HepG2 (cell line): ENCODE results near the gene ZBTB37. TPM values are rescaled to one million over a fixed set of nuclear protein-coding genes. Genes with fewer than 3 reads are reported as not detected.

Source experiments
- PAF1 ChIP-seq: IDR thresholded peaks from 2 replicates; pipeline ENCODE4 v1.6.1; 2016; ENCODE audit warnings: missing genetic modification reagents, missing compliant biosample characterization
- ZNF629 ChIP-seq: sonication (generic); formaldehyde crosslinking; conservative IDR thresholded peaks from 2 replicates; pipeline ENCODE4 v1.5.0; 2020; ENCODE audit warnings: missing genetic modification reagents
- ZSCAN21 ChIP-seq: sonication (generic); formaldehyde crosslinking; IDR thresholded peaks from 2 replicates; pipeline ENCODE4 v1.8.0; 2022; ENCODE audit warnings: mild to moderate bottlenecking, missing genetic modification reagents, moderate library complexity, borderline replicate concordance
- polyA plus RNA-seq, 8 experiments: library from polyadenylated mRNA; depleted of rRNA in 3 of 8; stranded (reverse) in 7 of 8; unstranded in 1 of 8; fragments of >200 nt; fragmentation: Illumina TruSeq in 4 of 8; extraction: Trizol in 4 of 8; gene quantifications; 2 replicates each; pipeline versions ENCODE4 v1.2.1 to v1.2.3, GENCODE V29; 2011 to 2016; ENCODE audit warnings: low read depth in 4 of 8, missing spikeins in 1 of 8, mixed read lengths in 1 of 8; ENCODE audit not compliant: insufficient read depth in 1 of 8
- total RNA-seq, 5 experiments: library from RNA; depleted of rRNA; stranded (reverse); fragments of >200 nt; fragmentation: Illumina TruSeq; extraction: Trizol; gene quantifications; 2 replicates each; pipeline ENCODE4 v1.2.3, GENCODE V29; 2016; ENCODE audit warnings: low read depth in 1 of 5
- TF ChIP-seq, protein P1 (sequence below): sonication (generic); formaldehyde crosslinking; IDR thresholded peaks from 2 replicates; pipeline ENCODE4 v1.8.0; 2022; ENCODE audit warnings: missing genetic modification reagents, mild to moderate bottlenecking, borderline replicate concordance
- TF ChIP-seq, protein P2 (sequence below): sonication (generic); formaldehyde crosslinking; IDR thresholded peaks from 2 replicates; pipeline ENCODE4 v1.9.0; 2022; ENCODE audit warnings: low read depth, missing genetic modification reagents
- TF ChIP-seq, protein P3 (sequence below): sonication (generic); formaldehyde crosslinking; IDR thresholded peaks from 2 replicates; pipeline ENCODE4 v1.4.0; 2020; ENCODE audit warnings: mild to moderate bottlenecking, missing genetic modification reagents

The ZBTB37 gene
- total and polyA plus RNA-seq, 2 of the 13 experiments (the other 11 are each of a cell fraction or from before 2014, with no cell fraction given): 2.6 to 7.7 TPM

DNA sequence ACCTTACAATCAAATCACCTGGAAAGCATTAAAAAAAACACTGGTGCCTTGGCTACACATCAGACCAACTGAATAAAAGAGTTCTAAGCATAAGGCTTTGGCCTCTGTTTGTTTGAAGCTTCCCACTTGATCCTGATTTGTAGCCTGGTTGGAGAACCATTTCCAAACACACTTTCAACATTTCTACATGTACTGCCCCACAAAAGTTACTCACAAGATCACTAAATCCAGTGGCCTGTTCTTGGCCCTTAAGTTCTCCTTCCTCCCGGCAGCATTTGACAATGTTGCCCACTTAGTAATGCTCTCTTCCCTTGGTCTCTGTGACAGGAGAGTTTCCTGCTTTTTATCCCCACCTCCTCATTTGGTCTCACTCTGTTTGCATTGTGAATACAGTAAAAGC lies 12.2 kb upstream of the ZBTB37 start (continued):
- TF ChIP-seq, protein P1, sequence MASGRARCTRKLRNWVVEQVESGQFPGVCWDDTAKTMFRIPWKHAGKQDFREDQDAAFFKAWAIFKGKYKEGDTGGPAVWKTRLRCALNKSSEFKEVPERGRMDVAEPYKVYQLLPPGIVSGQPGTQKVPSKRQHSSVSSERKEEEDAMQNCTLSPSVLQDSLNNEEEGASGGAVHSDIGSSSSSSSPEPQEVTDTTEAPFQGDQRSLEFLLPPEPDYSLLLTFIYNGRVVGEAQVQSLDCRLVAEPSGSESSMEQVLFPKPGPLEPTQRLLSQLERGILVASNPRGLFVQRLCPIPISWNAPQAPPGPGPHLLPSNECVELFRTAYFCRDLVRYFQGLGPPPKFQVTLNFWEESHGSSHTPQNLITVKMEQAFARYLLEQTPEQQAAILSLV (CRISPR knock-in tag): no peak
- TF ChIP-seq, protein P2, sequence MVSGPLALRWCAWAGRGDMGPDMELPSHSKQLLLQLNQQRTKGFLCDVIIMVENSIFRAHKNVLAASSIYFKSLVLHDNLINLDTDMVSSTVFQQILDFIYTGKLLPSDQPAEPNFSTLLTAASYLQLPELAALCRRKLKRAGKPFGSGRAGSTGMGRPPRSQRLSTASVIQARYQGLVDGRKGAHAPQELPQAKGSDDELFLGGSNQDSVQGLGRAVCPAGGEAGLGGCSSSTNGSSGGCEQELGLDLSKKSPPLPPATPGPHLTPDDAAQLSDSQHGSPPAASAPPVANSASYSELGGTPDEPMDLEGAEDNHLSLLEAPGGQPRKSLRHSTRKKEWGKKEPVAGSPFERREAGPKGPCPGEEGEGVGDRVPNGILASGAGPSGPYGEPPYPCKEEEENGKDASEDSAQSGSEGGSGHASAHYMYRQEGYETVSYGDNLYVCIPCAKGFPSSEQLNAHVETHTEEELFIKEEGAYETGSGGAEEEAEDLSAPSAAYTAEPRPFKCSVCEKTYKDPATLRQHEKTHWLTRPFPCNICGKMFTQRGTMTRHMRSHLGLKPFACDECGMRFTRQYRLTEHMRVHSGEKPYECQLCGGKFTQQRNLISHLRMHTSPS (CRISPR knock-in tag): no peak
- TF ChIP-seq, protein P3, sequence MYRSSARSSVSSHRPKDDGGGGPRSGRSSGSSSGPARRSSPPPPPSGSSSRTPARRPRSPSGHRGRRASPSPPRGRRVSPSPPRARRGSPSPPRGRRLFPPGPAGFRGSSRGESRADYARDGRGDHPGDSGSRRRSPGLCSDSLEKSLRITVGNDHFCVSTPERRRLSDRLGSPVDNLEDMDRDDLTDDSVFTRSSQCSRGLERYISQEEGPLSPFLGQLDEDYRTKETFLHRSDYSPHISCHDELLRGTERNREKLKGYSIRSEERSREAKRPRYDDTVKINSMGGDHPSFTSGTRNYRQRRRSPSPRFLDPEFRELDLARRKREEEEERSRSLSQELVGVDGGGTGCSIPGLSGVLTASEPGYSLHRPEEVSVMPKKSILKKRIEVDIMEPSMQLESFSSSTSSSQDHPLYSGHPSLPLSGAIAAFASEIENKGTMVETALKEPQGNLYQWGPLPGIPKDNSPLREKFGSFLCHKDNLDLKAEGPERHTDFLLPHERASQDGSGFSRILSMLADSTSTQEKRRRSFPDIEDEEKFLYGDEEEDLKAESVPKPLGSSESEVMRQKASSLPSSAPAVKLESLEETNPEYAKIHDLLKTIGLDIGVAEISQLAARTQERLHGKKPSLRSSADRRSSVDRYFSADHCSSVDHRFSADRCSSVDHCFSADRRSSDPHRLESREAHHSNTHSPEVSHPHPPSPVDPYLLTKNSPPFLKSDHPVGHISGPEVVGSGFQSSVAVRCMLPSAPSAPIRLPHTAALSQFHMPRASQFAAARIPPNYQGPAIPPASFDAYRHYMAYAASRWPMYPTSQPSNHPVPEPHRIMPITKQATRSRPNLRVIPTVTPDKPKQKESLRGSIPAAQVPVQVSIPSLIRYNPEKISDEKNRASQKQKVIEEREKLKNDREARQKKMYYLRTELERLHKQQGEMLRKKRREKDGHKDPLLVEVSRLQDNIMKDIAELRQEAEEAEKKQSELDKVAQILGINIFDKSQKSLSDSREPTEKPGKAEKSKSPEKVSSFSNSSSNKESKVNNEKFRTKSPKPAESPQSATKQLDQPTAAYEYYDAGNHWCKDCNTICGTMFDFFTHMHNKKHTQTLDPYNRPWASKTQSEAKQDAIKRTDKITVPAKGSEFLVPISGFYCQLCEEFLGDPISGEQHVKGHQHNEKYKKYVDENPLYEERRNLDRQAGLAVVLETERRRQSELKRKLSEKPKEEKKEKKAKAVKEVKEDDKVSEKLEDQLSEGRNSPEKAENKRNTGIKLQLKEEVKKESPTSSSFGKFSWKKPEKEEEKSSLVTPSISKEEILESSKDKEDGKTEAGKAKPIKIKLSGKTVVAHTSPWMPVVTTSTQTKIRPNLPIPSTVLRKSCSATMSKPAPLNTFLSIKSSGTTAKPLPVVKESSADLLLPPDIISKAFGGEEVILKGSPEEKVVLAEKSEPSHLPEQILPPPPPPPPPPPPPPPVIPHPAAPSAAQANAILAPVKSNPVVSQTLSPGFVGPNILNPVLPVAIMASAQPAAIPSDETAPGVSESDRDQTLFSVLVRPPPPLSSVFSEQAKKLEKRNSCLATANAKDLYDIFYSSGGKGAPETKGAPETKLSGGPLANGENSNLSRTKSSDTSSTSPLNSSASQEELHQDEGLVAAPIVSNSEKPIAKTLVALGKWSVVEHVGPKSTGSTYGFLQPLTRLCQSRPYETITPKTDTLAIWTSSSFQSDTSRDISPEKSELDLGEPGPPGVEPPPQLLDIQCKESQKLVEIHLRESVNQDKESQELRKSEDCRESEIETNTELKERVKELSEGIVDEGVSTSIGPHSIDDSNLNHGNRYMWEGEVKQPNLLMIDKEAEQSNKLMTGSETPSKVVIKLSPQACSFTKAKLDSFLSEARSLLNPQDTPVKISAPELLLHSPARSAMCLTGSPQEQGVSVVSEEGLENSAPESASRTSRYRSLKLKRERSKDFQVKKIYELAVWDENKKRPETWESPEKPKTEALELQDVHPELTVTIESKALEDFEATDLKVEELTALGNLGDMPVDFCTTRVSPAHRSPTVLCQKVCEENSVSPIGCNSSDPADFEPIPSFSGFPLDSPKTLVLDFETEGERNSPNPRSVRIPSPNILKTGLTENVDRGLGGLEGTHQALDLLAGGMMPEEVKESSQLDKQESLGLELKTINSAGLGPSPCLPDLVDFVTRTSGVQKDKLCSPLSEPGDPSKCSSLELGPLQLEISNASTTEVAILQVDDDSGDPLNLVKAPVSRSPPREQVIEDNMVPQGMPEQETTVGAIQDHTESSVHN (CRISPR knock-in tag): no peak
- TF ChIP-seq ZSCAN21 (CRISPR knock-in tag) (no peak), PAF1 (CRISPR knock-in tag) (no peak), ZNF629 (no peak)
